ENCODE measurements around the gene KRAS. TPM values are rescaled to one million over a fixed set of nuclear protein-coding genes. Genes with fewer than 3 reads are reported as not detected.

The KRAS gene
- total RNA-seq, 2 experiments from 2014 or later: 18.9 to 20.6 TPM

DNA sequence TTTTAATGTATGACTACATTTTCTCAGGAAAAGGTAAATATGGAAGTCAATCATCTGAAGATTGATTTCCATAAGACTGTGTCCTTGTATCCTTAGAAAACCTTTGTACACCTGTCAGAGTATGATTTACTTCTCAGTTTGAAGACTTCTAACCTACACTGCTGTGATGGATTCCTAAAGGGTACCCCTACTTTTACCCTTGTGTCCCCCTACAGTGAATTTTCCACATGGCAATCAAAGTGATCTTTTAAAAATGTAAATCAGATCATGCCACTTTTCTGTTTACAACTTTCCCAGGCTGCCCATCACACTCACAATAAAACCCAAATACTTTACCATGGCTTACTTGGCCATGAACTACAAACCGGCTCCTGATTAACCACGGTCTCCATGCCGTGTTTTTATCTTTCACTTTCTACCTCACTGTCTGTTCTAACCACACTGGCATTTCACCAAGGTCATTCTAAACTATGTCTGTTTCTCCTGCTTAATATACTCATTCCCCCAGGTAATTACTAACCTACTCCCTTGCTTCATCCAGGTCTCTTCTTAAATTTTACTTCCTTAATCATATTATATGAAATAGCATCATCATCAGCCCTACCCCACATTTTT lies 63.8 kb downstream of the KRAS start:
- peak overlapping the region; percentile 77 for H3K27ac Mint-ChIP-seq
- H3K27me3 Mint-ChIP-seq (ENCODE audit: low read depth): no peaks in the 10 kb centered on the region
- CTCF ChIA-PET: interaction anchor here (0.5 to 1.7 kb wide), 3 partner anchors 32 to 845 kb away, joined by 3 to 5 read pairs (median 5); no protein-coding TSS in a partner anchor
- intact Hi-C loops (cut with micrococcal nuclease): loop anchor here (1.0 to 2.0 kb wide), 4 partner anchors 8 to 134 kb away; partner anchors contain the start of genes DNAI7 and ETFRF1
- no peaks in the 10 kb centered on the region for H3K36me3 Mint-ChIP-seq (ENCODE audit: low read depth)
- peaks cover 18% of the 10 kb centered on the region for H3K4me1 Mint-ChIP-seq (ENCODE audit: low read depth)
- H3K4me3 Mint-ChIP-seq: peak overlapping the region; percentile 73
- DNase-seq: peak; percentile 37
- H3K9me3 Mint-ChIP-seq: no peaks in the 10 kb centered on the region

DNA sequence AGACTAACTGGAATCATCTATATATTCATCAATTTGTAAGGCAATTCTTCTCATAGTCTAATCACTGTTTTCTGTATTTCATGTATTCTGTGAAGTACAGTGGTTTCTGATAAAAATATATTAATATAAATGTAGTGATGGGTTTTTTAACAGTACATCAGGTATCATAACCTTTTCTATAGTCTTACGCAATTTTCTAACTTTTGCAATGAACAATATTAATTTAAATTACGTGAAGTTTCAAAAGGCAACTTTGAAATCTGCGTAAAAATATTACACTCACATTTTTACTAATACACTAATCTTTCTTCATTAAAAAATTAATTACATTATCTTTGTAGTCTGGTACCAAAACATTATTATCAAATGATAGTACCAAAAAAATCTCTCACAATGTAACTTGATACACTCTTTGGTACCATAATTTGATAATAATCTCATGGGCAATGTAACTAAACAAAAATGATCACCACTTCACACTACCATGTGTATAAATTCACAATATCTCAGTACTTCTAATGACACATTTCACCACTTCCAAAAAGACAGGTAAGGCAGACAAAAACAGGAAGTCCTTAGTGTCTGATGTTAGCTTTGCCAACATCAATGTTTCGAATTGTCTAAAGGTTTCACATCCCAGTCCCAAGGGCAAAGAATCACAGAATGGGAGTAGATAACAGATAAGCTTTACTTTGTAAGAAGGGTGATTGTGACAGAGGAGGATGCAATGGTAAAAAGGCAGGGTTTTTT lies 64.5 kb downstream of the KRAS start:
- intact Hi-C loops (cut with micrococcal nuclease): loop anchor here (2.0 kb wide), 2 partner anchors 133 to 135 kb away; a partner anchor contains a TSS
- Mint-ChIP-seq H3K36me3 (ENCODE audit: low read depth) (no peaks in the 10 kb centered on the region), H3K4me1 (ENCODE audit: low read depth) (peaks cover 18% of the 10 kb centered on the region), H3K27ac (peak overlapping the region; percentile 77), H3K9me3 (no peaks in the 10 kb centered on the region), H3K27me3 (ENCODE audit: low read depth) (no peaks in the 10 kb centered on the region), H3K4me3 (peak overlapping the region; percentile 73)
- no peak for DNase-seq
- CTCF ChIA-PET: interaction anchor here (0.5 to 1.7 kb wide), 3 partner anchors 31 to 846 kb away, joined by 3 to 5 read pairs (median 5); no protein-coding TSS in a partner anchor

DNA sequence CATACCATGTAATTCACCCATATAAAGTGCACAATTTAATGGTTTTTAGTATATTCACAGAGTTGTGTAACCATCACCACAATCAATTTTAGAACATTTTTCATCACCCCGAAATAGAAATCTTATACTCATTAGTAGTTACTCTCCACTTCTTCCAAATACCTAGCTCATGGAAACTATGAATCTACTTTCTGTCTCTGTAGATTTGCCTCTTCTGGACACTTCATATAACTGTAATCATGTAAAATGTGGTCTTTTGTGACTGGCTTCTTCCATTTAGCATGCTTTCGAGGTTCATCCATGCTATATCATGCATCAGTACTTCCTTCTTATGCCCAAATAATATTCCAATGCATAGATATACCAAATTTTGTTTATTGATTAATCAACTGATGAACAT lies 66.6 kb downstream of the KRAS start:
- intact Hi-C loops (cut with micrococcal nuclease): no loop called here

DNA sequence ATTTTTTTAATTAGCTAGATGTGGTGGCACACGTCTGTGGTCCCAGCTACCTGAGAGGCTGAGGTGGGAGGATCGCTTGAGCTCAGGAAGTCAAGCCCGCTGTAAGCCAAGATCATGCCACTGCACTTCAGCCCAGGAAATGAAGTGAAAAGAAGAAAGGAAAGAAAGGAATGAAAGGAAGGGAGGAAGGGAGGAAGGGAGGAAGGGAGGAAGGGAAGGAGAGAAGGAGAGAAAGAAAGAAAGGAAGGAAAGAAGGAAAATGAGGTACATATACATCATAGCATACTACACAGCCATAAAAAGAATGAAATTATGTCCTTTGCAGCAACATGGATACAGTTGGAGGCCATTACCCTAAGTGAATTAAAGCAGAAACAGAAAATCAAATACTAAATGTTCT lies 68.0 kb downstream of the KRAS start:
- H3K27me3 Mint-ChIP-seq (ENCODE audit: low read depth): no peaks in the 10 kb centered on the region
- peaks cover 4% of the 10 kb centered on the region for H3K9me3 Mint-ChIP-seq
- no peak for DNase-seq
- H3K4me1 Mint-ChIP-seq (ENCODE audit: low read depth): peaks cover 17% of the 10 kb centered on the region
- CTCF ChIA-PET: interaction anchor here (0.7 to 0.9 kb wide), 2 partner anchors 205 to 254 kb away, joined by 3 read pairs; no protein-coding TSS in a partner anchor
- no peak overlapping the region for H3K4me3 Mint-ChIP-seq
- intact Hi-C loops (cut with micrococcal nuclease): no loop called here
- no peaks in the 10 kb centered on the region for H3K36me3 Mint-ChIP-seq (ENCODE audit: low read depth)
- H3K27ac Mint-ChIP-seq: no peak overlapping the region

More for the DNA sequence above, 66.6 kb downstream of the KRAS start:
- Mint-ChIP-seq H3K27ac (no peak overlapping the region), H3K4me3 (no peak overlapping the region), H3K27me3 (ENCODE audit: low read depth) (no peaks in the 10 kb centered on the region), H3K9me3 (peaks cover 4% of the 10 kb centered on the region), H3K4me1 (ENCODE audit: low read depth) (peaks cover 18% of the 10 kb centered on the region), H3K36me3 (ENCODE audit: low read depth) (no peaks in the 10 kb centered on the region)
- DNase-seq: no peak
- CTCF ChIA-PET: interaction anchor here (1.0 kb wide), 1 partner anchor 204 kb away, joined by 4 read pairs; no protein-coding TSS in a partner anchor

DNA sequence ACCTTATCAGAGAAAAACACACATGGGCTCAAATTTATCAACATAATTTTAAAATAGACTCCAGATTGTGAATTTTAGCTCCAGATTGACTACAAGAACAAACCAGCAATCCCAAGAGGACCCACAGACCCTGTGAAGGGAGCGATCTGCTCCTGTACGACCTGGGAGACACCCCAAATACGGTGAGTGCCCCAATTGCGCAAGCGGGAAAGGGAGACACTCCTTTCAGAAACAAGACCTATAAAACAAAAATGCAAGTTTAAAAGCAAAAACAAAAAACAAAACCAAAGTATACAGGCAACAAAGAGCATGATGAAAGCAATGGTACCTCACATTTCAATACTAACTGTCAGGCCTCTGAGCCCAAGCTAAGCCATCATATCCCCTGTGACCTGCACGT lies 87.9 kb downstream of the KRAS start:
- Mint-ChIP-seq H3K27me3 (ENCODE audit: low read depth) (no peaks in the 10 kb centered on the region), H3K36me3 (ENCODE audit: low read depth) (no peaks in the 10 kb centered on the region), H3K27ac (no peak overlapping the region), H3K4me1 (ENCODE audit: low read depth) (no peaks in the 10 kb centered on the region), H3K4me3 (no peak overlapping the region), H3K9me3 (no peaks in the 10 kb centered on the region)
- DNase-seq: no peak
- intact Hi-C loops (cut with micrococcal nuclease): no loop called here
- CTCF ChIA-PET: interaction anchor here (1.3 kb wide), 1 partner anchor 225 kb away, joined by 5 read pairs; no protein-coding TSS in a partner anchor

DNA sequence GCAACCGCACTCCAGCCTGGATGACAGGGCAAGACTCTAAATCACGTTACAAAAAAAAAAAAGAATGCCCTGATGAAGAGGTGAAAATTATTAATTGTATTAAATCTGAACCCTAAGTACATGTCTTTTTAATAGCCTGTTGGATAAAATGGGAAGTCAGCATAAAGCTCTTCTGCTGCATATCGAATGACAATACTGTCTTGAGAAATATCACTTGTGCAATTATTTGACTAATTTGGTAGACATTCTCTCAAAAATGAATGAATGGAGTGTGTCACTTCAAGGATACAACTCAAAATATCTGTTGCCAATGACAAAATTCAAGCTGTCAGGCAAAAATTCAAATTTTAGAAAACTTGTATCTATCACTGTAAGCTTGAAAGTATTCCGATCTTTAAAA lies 94.7 kb downstream of the KRAS start:
- no peaks in the 10 kb centered on the region for H3K36me3 Mint-ChIP-seq (ENCODE audit: low read depth)
- no peak overlapping the region for H3K27ac Mint-ChIP-seq
- peaks cover 6% of the 10 kb centered on the region for H3K4me1 Mint-ChIP-seq (ENCODE audit: low read depth)
- DNase-seq: no peak
- H3K27me3 Mint-ChIP-seq (ENCODE audit: low read depth): no peaks in the 10 kb centered on the region
- no peaks in the 10 kb centered on the region for H3K9me3 Mint-ChIP-seq
- intact Hi-C loops (cut with micrococcal nuclease): no loop called here
- CTCF ChIA-PET: interaction anchor here (0.7 to 2.6 kb wide), 7 partner anchors 11 to 322 kb away, joined by 3 to 10 read pairs (median 6); no protein-coding TSS in a partner anchor
- H3K4me3 Mint-ChIP-seq: no peak overlapping the region

- CTCF ChIA-PET: interaction anchor here (0.6 to 2.6 kb wide), 24 partner anchors 10 to 414 kb away, joined by 3 to 15 read pairs (median 3); partner anchors contain the start of genes DNAI7 and ETFRF1
- Mint-ChIP-seq H3K27me3 (ENCODE audit: low read depth) (no peaks in the 10 kb centered on the region), H3K4me3 (no peak overlapping the region), H3K9me3 (no peaks in the 10 kb centered on the region), H3K27ac (no peak overlapping the region), H3K36me3 (ENCODE audit: low read depth) (no peaks in the 10 kb centered on the region), H3K4me1 (ENCODE audit: low read depth) (peaks cover 6% of the 10 kb centered on the region)
- intact Hi-C loops (cut with micrococcal nuclease): loop anchor here (1.0 to 2.0 kb wide), 7 partner anchors 24 to 303 kb away; no protein-coding TSS in a partner anchor
- no peak for DNase-seq
Observed at GRCh38 chr12:25155022-25155576, 95.6 kb downstream of the KRAS start.

Other genes with a start within 250 kb of the KRAS start
- under 1 TPM; 0.10 to 0.35 TPM for gene DNAI7, start 55.8 kb downstream of the KRAS start, total RNA-seq
- 10 to 100 TPM; 11.4 to 13.1 TPM for gene ETFRF1, start 55.7 kb downstream of the KRAS start, total RNA-seq

All from activated naive CD4-positive, alpha-beta T cell treated with anti-CD3 and anti-CD28 coated beads for 36 hours (primary cell).